Spinal cord (tissue), 10 donors: ENCODE results near the gene ATOX1. TPM values are rescaled to one million over a fixed set of nuclear protein-coding genes. Genes with fewer than 3 reads are reported as not detected.
A peak's percentile ranks its signal among the peaks of the same experiment; 100 is the strongest.
"Not testable (repeated sequence)": the region's sequence is repeated elsewhere in the genome, so short reads cannot be mapped to it uniquely, and the experiment has no call there.

ENCODE experiments used
- DNase-seq, 6 donors: peaks; one replicate each; pipeline versions ENCODE4 v3.0.0 to v3.0.0-alpha.2; 2013 to 2015; ENCODE audit warnings: low spot score in 6 of 6, low read depth in 4 of 6
- H3K27ac ChIP-seq: one replicate; pipeline ENCODE4 v1.5.1; 2013; ENCODE audit warnings: low read depth, low read length, control low read depth
- H3K27me3 ChIP-seq: one replicate; pipeline ENCODE4 v1.6.1; 2013; ENCODE audit warnings: low read length; ENCODE audit not compliant: control insufficient read depth, insufficient read depth
- H3K36me3 ChIP-seq: one replicate; pipeline ENCODE4 v1.6.1; 2013; ENCODE audit warnings: low read length; ENCODE audit not compliant: control insufficient read depth, insufficient read depth
- H3K4me1 ChIP-seq: one replicate; pipeline ENCODE4 v1.6.1; 2013; ENCODE audit warnings: low read length; ENCODE audit not compliant: control insufficient read depth, insufficient read depth
- H3K4me3 ChIP-seq: one replicate; pipeline ENCODE4 v1.5.1; 2013; ENCODE audit warnings: low read depth, low read length, control low read depth
- H3K9me3 ChIP-seq: one replicate; pipeline ENCODE4 v1.6.1; 2013; ENCODE audit warnings: low read length; ENCODE audit not compliant: control insufficient read depth, insufficient read depth
- WGBS: methylation state at CpG from one replicate; pipeline ENCODE4 v1.1.5; 2013; ENCODE audit warnings: missing lambda C conversion rate; ENCODE audit not compliant: insufficient coverage; 5-methylcytosine and 5-hydroxymethylcytosine counted together
- polyA plus RNA-seq, 2 donors: library from polyadenylated mRNA; unstranded; fragments of 120-200 nt; gene quantifications; one replicate each; pipeline ENCODE4 v1.2.1, GENCODE V29; 2013; ENCODE audit not compliant: insufficient read length in 2 of 2
- total RNA-seq, 2 donors: library from RNA; depleted of rRNA in 1 of 2; stranded (reverse); fragments of 120-200 nt in 1 of 2; fragments of >200 nt in 1 of 2; gene quantifications; one replicate each; pipeline versions ENCODE4 v1.2.3 to v1.2.4, GENCODE V29; 2013 to 2014
- donor health status: healthy.

ATOX1 gene
- total and polyA plus RNA-seq, 4 donors, result 57.3 to 116 (median 104) TPM

- WGBS, result 94% methylated on average over 2 of the region's 3 CpGs
- Histone ChIP-seq H3K9me3 (no peaks in the 10 kb centered on the region), H3K27ac (no peak overlapping the region), H3K27me3 (no peaks in the 10 kb centered on the region), H3K36me3 (peaks cover 16% of the 10 kb centered on the region), H3K4me3 (no peak overlapping the region), H3K4me1 (no peaks in the 10 kb centered on the region)
- DNase-seq, result no peak
Measured at GRCh38 chr5:151784141-151784540, 25.7 kb upstream of the ATOX1 start.

DNA sequence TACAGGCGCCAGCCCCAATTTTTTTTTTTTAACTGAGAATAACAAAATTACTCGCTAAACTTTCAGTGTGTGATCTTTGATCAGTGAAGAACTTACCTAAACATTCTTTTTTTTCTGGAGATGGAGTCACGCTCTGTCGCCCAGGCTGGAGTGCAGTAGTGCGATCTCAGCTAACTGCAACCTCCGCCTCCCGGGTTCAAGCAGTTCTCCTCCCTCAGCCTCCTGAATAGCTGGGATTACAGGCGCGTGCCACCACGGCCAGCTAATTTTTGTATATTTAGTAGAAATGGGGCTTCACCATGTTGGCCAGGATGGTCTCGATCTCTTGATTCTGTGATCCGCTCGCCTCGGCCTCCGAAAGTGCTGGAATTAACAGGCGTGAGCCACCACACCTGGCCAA, 25.2 kb upstream of the ATOX1 start:
- not testable (repeated sequence) for H3K27ac ChIP-seq, H3K4me3 ChIP-seq, DNase-seq, H3K4me1 ChIP-seq, H3K9me3 ChIP-seq, H3K27me3 ChIP-seq
- 100% methylated on average over 5 of the region's 16 CpGs for WGBS
- H3K36me3 ChIP-seq, result peaks cover 15% of the 10 kb centered on the region

DNA sequence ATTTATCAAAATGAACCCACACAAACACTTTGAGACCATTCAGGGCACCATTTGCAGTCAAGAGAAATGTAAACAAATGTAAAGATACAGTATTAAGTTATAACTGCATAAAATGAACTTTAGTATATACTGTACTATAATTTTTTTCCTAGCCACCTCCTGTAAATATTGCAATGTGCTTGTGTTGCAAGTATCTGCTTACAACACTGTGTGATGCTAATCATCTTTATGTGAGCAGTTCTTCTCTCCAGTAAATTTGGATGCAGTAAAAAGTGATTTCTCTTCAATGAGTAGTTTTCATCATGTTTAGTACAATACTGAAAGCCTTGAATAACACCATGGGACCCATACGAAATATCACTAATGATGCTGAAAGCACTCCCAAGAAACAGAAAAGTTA, 22.8 kb upstream of the ATOX1 start:
- DNase-seq, result peak in 1 of 6 donors; percentile 50
- no peaks in the 10 kb centered on the region for H3K9me3 ChIP-seq
- no peak overlapping the region for H3K4me3 ChIP-seq
- no CpG with 5 or more reads among the region's 1 CpG for WGBS
- peaks cover 3% of the 10 kb centered on the region for H3K36me3 ChIP-seq
- H3K4me1 ChIP-seq, result no peaks in the 10 kb centered on the region
- no peak overlapping the region for H3K27ac ChIP-seq
- no peaks in the 10 kb centered on the region for H3K27me3 ChIP-seq

GRCh38 chr5:151780348-151780747, 21.9 kb upstream of the ATOX1 start:
- DNase-seq, result no peak
- Histone ChIP-seq H3K27me3 (no peaks in the 10 kb centered on the region), H3K9me3 (no peaks in the 10 kb centered on the region), H3K36me3 (peaks cover 3% of the 10 kb centered on the region), H3K4me1 (no peaks in the 10 kb centered on the region), H3K4me3 (no peak overlapping the region), H3K27ac (no peak overlapping the region)
- 89% methylated on average over 3 of the region's 11 CpGs for WGBS

DNA sequence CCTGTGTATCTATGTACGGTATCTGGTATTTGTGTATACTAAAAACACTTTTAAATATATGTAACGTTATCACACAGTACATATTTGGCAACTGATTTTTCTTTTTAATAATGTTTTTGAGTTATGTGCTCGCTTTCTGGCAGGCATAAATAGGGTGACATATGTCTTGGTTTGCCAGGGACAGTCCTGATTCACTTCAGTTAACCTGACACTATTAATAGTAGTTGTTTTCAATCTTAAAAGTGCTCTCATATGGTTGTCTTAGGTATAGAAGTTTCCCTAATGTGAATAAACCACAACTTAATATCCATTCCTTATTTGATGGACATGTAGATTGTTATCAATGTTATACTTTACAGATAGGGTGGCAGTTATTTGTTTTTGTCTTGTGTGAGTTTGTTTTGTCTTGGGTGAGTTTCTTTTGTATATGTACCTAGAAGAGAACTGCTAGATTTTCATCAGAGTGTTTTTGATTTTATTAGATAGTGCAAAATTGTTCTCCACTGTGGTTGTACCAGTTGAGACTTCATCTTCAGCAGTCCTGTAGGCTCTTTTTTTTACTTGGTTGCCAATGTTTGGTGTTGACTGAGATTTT, 21.2 kb upstream of the ATOX1 start:
- Histone ChIP-seq H3K36me3 (peaks cover 3% of the 10 kb centered on the region), H3K27me3 (no peaks in the 10 kb centered on the region), H3K4me3 (no peak overlapping the region), H3K4me1 (no peaks in the 10 kb centered on the region), H3K9me3 (no peaks in the 10 kb centered on the region), H3K27ac (no peak overlapping the region)
- WGBS, result no CpG with 5 or more reads among the region's 3 CpGs
- DNase-seq, result no peak

GRCh38 chr5:151775025-151775606, 16.7 kb upstream of the ATOX1 start:
- WGBS, result 60% methylated on average over 1 of the region's 3 CpGs
- H3K4me3 ChIP-seq, result no peak overlapping the region
- peaks cover 3% of the 10 kb centered on the region for H3K36me3 ChIP-seq
- H3K4me1 ChIP-seq, result peaks cover 16% of the 10 kb centered on the region
- no peaks in the 10 kb centered on the region for H3K9me3 ChIP-seq
- H3K27me3 ChIP-seq, result no peaks in the 10 kb centered on the region
- no peak for DNase-seq
- H3K27ac ChIP-seq, result no peak overlapping the region

DNA sequence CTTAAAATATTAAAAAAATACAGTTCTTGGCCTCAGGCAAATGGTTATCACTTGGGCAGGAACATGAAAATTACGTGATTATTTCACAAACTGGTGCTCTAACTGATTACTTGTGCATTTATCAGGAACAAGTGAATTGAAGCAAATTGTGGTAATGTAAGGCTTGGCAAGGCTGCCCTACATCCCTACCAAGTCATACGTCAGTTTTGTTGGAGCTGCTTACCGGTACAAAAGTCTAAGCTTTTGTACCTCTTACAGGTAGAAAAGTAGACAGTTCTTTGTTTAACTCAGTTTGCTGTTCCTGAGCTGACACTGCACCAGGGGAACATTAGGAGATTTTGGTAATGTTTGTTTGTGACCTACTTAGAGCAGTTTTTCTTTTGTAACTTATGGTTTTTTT, 15.5 kb upstream of the ATOX1 start:
- WGBS, result 0% methylated on average over 1 of the region's 3 CpGs
- H3K27ac ChIP-seq, result peak overlapping the region; percentile 89
- peaks cover 3% of the 10 kb centered on the region for H3K36me3 ChIP-seq
- no peaks in the 10 kb centered on the region for H3K9me3 ChIP-seq
- peak in 2 of 6 donors; percentile 17 to 18 for DNase-seq
- H3K27me3 ChIP-seq, result no peaks in the 10 kb centered on the region
- peaks cover 21% of the 10 kb centered on the region for H3K4me1 ChIP-seq
- H3K4me3 ChIP-seq, result peak overlapping the region; percentile 79

- peaks cover 21% of the 10 kb centered on the region for H3K4me1 ChIP-seq
- DNase-seq, result peak in 2 of 6 donors; percentile 59 to 62
Measured at GRCh38 chr5:151772846-151773561, 14.6 kb upstream of the ATOX1 start.

GRCh38 chr5:151772029-151772845, 13.8 kb upstream of the ATOX1 start:
- H3K27me3 ChIP-seq, result no peaks in the 10 kb centered on the region
- peak in 2 of 6 donors; percentile 59 to 69 for DNase-seq
- H3K27ac ChIP-seq, result peak overlapping the region; percentile 89
- peak overlapping the region; percentile 79 for H3K4me3 ChIP-seq
- H3K9me3 ChIP-seq, result no peaks in the 10 kb centered on the region
- under 1% methylated on average over 85 of the region's 87 CpGs for whole genome bisulfite sequencing
- peaks cover 21% of the 10 kb centered on the region for H3K4me1 ChIP-seq
- no peaks in the 10 kb centered on the region for H3K36me3 ChIP-seq

More at GRCh38 chr5:151772846-151773561, 14.6 kb upstream of the ATOX1 start:
- Histone ChIP-seq H3K4me3 (peak overlapping the region; percentile 79), H3K9me3 (no peaks in the 10 kb centered on the region), H3K36me3 (no peaks in the 10 kb centered on the region), H3K27ac (peak overlapping the region; percentile 89), H3K27me3 (no peaks in the 10 kb centered on the region)
- 0% methylated on average over 15 of the region's 18 CpGs for WGBS
